HG03108 (cell line): ENCODE measurements around the gene LUZP1.
A peak's percentile ranks its signal among the peaks of the same experiment; 100 is the strongest.

Experiments
- ATAC-seq: cut with Tn5 transposase; IDR thresholded peaks from one replicate; pipeline ENCODE4 v1.9.1; 2021; ENCODE audit warnings: moderate library complexity; ENCODE audit not compliant: unreplicated experiment

Gene LUZP1

DNA sequence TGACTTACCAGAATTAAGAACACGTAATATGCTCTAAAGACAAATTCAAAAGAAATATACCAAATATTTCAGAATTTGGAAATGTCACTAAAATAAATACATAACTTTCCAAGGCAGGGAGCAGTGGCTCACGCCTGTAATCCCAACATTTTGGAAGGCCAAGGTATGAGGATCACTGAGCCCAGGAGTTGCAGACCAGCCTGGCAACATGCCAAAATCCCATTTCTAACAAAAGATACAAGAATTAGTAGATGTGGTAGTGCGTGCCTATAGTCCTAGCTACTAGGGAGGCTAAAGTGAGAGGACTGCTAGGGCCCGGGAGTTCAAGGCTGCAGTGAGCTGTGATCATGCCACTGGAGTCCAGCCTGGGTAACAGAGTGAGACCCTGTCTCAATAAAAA lies 11.7 kb downstream of the LUZP1 start:
- ATAC-seq: no peak

DNA sequence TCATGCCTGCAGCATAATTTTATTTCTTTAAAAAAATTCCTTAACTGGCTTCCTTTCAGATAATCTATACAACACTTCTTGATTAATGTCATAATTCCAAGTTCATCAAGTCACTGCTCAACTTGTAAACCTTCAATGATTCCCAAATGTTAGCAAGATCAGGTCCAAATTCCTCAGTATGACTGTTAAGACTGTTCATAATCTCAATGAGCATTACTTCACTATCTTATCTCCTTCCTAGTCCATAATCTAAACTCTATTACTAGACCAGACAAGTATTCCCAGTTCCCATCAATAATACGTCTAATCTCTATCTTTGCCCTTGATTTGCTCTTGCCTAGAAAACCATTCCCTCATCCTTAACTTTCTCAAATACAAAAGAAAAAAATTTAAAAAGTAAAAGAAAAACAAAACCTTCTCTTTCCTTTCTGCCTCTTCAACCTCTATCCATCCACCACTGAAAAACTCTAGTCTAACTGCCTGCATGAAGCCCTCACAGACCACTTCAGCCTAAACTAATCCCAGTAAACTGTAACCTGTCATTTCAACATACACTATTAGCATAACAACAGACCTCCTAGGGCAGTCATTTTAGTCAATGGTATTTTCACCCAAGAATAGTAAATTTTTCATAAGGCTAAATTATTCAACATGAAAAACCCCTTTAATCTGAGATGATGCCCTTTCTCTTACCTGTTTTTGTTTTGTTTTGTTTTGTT lies 15.5 kb downstream of the LUZP1 start:
- no peak for ATAC-seq

DNA sequence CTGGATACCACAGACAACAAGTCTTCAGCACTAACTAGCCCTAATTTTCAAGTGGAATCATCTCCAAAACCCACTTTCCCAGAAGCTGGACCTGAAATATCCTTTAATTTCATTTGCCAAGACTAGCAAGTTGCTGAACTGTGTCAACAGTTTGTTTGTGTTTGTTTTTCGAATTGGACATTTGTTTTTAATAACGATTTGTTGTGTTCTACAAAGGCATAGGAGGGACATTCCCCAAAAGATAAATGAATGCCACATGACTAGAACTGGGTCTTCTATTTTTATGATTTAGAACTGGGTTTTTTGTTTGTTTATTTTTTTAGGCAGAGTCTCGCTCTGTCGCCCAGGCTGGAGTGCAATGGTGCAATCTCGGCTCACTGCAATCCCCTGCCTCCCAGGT lies 17.9 kb downstream of the LUZP1 start:
- no peak for ATAC-seq

DNA sequence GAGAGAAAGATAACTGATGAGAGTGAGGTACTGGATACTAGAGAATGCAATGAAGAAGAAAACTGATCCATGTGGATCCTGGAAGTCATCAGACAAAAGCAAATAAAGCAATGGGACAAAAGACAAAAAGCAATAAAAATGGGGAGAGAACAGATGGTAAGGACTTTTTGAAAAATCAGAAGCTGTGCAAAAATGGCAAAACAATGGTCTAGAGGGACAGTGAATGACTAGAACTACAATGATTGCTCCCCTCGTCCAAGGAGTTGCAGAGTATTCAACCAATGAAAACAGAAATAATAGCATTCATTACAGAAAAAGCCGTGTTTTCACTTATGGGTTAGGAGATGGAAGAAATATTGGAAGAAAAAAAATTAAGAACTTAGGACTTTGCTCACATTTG lies 18.5 kb downstream of the LUZP1 start:
- no peak for ATAC-seq

DNA sequence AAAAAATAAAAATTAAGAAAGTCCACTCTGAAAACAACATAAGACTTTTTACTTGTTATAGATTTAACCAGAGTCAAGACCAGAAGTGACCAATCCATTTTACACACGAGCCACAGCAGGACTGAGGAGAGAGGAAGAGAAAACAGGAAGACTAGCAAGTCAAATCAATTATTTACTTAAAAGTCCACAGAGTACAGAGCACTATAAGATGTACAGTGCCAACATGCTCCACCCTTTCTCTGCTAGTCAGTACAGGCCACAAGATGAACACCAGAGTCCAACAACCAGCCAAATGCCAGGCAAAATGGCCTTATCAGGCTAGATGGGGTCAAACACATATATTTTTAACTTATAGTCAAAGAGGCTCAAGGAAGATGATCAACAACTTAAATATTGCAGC lies 19.5 kb downstream of the LUZP1 start:
- ATAC-seq: peak; percentile 87

DNA sequence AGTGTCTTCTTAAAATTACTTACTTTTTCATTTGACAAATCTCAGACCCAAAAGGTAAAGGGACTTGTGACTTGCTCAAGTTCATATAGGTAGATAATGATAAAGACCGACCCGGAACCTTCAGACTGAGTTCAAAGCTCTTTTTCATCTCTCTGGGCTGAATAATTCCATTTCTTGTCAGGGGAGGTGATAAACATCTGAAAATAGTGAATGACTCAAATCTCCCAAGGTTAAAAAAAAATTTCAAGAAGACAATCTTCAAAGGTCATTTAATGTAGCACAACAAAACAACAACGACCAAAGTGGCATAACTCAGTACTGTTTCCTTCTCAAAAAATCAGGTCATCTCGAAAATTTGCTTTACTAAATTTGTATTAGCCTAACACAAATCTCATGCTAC lies 20.6 kb downstream of the LUZP1 start:
- no peak for ATAC-seq

DNA sequence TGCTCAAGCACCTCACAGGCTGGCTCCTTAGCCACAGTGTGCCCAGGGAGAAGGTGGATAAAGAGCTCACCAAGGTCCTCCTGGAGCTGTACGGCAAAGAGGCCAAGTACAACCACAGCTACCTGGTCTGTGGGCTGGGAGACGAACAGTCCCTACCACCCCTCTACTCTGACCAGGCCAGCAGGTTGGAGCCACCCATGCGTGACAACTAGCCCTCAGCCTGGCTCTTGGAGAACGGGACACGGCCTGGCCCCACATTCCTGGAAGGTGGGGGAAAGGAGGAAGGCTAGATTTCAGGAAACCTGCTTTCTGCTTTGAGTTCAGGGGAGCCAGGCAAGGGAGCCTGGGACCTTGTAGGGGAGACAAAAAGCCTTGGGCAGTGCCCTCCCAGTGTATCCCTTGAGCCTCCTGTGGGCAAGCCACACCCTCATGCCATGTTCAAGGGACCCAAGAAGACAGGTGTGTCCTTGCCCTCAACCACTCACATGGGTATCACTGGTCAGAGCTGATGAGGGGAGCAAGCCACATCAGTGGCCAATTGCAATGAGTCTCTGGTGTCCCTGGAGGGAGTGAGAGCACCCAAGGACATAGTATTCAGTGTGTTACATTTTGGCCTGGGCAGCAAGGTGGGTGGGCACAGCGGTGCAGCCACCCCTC lies 27.6 kb downstream of the LUZP1 start:
- ATAC-seq: no peak

DNA sequence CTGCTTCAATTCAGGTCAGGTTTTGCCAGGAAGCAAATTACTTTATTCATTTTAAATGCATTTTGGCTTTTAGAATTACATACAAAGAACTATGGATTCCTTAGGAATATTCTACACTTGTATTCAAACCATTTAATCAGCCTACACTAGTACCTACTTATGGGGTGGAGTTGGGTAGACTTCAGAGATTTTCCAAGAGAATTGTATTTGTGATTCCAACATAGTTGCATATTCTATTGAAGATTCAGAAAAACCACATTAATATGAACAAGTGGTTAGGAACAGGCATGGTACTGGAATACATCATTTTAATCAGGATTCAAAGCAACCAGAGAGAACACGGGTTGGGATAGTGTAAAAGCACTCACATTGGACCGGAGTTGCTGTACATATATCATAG lies 33.4 kb downstream of the LUZP1 start:
- ATAC-seq: no peak

DNA sequence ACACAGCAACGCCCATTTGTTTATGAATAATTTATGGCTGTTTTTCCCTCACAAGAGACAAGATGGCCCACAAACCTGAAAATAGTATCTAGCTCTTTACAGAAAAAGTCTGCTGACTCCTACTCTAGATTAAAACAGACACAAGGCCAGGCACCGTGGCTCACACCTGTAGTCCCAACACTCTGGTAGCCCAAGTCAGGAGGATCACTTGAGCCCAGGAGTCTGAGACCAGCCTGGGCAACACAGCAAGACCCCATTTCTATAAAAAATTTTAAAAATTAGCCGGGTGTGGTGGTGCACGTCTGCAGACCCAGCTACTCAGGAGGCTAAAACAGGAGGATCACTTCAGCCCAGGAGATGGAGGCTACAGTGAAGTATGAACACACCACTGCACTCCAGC lies 34.6 kb downstream of the LUZP1 start:
- ATAC-seq: no peak

DNA sequence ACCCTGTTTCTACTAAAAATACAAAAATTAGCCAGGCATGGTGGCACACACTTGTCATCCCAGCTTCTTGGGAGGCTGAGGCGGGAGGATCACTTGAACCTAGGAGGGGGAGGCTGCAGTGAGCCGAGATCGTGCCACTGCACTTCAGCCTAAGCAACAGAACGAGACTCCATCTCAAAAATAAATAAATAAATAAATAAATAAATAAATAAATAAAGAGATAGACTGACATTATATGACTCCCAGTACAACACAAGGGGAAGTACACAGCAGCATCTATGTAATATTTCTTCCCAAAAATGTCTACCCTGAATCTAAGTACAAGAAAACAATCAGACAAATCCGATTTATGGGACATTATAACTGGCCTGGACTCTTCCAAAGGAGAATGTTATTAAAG lies 35.1 kb downstream of the LUZP1 start:
- ATAC-seq: no peak

DNA sequence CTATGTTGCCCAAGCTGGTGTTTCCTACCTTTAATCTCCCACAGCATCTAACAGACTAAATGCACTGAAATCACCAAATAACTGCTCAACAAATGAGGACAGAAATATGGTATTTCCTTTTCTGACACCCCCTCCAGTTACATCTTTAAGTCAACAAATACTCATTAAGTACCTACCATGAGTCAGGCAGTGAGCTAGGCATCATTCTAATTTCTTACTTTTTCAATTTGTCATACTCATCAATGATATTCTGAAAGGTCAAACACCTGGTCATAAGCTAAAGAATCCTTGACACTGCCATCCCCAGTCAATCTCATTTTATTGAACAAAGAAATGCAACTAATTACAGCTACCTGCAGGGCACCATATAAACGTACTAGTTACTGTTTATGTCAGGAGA lies 36.6 kb downstream of the LUZP1 start:
- ATAC-seq: no peak

DNA sequence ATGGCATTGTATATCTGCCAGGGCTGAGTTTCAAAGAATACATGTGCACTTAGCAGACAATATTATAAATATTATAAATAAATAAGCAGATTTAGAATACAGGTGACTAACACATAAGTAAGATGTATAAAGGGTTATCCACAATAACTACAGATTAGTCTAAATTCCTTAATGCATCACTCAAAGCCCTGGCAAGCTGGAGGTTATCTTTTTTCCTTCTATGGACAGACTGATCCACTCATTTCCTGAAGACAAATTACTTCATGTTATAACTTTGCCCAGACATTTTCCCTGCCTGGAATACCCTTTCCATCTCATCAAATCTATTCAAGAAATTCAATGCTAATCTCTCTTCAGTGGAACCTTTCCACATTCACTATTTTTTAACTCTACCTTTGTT lies 38.8 kb downstream of the LUZP1 start:
- no peak for ATAC-seq

DNA sequence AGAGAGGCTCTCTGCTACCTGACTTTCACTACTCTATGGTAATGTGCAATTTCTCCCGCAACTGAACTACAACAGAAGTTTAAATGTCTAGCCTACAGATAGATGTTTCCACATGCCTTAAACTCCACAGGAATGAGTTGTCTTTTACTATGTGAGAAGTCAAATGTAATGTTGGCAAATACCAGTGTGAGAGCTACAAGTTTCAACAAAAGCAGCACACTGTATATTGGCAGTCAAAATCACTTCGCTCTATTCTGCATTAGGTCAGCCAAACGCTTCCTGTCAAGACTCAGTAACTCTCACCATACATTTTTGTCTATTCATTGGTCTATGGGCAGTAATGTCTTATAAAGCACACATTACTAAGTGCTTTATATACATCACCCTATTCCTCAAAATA lies 41.9 kb downstream of the LUZP1 start:
- ATAC-seq: no peak

DNA sequence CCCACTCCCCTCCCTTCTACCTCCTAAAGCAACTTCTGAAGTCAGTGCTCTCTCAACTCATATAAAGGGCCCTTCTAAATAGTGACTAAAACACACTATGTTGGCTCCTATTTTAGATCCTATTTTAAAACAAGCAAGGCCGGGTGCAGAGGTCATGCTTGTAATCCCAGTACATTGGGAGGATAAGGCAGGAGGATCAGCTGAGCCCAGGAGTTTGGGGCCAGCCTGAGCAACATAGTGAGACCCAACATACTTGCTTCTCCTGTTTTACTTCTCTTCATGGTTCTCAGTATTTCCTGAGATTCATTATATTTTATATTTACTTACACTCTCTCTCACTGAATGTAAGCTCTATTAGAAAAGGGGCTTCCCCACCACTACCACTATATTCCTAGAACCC lies 42.5 kb downstream of the LUZP1 start:
- ATAC-seq: no peak

DNA sequence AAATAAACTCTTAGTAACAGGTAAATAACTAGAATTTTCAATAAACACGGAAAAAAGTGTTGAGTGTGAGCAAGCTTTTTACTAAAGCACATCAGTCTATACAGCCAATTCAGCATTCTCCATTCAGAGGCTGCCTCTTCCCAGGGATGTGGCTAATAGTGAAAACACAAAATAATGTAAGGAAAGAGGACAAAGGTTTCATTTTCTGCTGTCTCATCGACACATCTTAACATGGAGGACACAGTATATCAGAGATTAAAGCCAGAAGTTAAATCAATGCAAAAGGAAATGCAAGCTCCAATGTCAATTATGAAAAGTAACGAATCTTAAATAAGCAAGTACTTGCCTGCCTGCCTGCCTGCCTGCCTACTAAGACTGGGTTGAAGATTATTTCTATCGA lies 43.2 kb downstream of the LUZP1 start:
- no peak for ATAC-seq

DNA sequence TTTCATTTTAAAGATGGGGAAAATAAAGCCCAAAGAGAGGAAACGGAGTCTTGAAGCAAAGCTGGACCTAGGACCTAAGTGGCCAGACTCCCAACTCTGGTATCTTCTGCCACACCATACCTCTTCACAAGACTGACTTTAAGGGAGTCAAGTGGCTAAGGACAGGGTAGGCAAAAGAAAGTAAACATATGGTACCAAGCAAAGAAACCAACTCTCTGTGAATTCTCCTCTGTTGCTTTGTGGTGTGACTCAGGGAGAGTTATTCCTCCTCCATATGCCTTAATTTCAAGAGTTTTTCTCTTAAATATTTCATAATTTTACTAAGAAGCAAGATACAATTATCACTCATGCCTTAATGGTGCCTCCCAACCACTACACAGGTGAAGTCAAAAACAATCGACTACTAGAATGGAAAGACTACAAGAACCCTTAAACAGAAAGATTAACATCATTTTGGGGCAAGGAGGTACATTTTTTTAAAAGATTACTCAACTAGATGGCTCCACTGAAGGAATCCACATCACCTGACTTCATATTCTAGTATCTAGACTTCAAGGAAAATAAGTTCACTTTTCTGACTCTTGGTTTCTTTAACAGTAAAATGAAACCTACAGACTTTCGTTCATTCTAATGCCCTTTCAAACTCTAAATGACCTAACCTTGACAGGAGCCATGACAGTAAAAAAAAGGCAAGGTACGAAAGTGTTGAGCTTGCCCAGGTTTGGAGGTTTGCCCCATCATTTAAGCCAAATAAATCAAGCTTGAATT lies 44.2 kb downstream of the LUZP1 start:
- no peak for ATAC-seq

DNA sequence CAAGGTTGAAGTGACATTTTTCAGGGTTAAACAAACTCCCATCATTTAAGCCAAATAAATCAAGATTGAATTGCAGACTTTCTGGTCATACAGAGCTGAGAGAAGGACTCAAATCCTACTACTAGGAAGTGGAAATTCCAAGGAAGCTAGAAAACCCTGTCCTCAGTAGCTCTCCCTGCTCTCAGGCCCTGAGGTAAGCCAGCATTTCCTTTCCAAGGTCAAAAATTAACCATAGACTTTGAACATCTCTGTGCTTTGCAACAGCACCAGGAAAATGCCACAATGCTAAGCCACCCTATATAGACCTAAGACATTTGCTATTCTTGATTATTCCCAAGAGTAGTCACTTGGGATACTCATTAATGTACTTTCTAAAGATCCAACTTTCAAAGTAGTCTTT lies 45.1 kb downstream of the LUZP1 start:
- no peak for ATAC-seq

DNA sequence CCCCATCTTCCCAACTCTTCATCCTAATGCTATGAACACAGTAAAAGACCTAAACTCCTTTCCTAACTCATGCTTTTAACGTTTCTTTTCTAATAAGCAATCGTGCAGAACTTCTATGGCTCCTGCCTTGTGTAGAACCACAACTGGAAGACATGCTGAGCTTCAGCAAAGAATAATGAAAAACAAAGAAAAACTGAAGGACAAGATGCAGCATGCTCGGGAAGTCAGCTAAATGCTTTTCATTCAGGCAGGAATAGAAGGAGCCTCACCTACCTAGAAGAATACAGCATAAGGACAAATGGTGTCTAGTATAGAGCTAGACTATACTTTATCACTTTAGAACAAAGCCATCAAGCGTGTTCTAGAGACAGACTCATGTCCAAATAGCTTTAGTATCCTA lies 45.9 kb downstream of the LUZP1 start:
- ATAC-seq: no peak

DNA sequence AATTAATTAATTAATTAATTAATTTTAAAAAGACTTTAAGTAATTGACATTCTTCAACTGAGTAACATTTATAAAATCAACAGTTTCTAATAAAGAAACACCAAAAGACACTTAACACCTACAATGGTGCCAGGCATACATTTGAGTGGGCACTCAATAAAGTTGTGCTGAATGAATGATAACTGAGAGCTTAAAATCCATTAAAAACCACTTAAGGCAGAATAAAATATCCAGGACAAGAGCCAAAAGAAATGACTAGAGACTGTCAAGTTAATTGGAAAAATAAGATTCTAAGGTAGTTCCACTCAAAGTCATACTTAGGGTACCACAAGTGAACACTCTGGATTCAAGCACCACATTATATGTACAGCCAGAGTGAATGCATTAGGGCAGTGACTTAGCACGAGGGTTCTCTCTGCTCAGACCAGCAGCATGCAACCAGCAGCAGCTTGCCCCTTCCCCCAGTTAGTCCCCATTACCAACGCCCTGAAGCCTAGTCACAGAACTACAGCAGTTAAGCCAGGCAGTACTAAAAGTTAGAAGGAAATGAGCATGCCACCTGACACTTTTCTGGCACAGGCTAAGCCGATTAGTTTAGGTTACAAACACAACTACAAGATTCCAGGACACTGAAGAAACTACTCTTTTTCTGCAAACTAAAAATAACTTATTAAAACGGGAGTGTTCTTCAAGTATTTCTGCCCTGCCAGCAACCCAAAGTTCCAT lies 46.5 kb downstream of the LUZP1 start:
- ATAC-seq: no peak

DNA sequence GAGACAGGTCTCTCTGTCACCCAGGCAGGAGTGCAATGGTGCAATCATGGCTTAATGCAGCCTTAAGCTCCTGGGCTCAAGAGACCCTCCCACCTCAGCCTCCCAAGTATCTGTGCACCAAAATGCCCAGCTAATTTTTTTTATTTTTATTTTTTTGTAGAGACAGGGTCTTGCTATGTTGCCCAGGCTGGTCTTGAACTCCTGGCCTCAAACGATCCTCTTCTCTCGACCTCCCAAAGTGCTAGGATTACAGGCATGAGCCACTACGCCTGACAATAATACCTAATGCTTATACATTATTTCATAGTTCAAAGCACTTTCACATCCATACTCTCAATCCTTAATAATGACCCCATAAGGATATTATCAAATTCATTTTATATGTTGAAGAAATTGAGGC lies 48.3 kb downstream of the LUZP1 start:
- no peak for ATAC-seq

DNA sequence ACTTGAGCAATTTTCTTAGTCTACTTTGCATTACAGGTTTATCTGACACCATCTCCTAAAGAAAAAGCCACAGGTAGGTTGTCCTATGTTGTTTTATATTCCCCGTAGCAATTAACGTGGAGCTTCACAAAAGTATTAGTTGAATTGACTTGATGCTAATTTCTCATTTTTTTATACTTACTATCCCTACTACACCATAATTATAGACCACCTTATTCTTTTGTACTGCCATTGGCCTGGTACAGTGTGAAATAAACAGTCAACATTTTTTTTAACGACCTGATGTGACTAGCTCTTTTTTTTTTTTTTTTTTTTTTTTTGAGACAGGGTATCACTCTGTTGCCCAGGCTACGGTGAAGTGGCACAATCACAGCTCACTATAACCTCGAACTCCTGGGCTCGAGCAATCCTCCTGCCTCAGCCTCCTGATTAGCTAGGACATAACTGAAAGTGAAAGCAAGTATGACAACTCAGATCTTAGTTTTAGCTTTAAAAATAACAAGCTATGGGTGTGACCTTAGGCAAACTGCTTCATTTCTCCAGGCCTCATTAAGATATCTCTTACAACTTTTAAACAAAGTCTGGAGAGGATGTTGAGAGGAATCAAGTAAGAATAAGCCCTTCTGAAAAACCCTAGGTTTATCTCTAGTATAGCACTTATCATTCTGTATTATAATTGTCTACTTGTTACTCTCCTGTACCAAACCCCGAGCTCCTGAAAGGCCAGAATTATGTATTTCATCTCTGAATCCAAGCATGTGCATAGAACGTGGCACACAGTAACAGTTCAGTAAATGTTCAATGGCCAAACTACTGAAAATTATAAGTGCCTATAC lies 49.5 kb downstream of the LUZP1 start:
- ATAC-seq: no peak
